ENCODE data around the gene KLF6. TPM values are rescaled to one million over a fixed set of nuclear protein-coding genes. Genes with fewer than 3 reads are reported as not detected.

KLF6 gene
- total RNA-seq, 1 donor from 2014 or later = 142 TPM

GRCh38 chr10:3787816-3788215 lies 2.8 kb upstream of the KLF6 start:
- no peak for DNase-seq (ENCODE audit: low read depth, low spot score)

GRCh38 chr10:3787016-3787400 lies 2.0 kb upstream of the KLF6 start:
- no peak for DNase-seq (ENCODE audit: low read depth, low spot score)

- no peak for DNase-seq (ENCODE audit: low read depth, low spot score)
Measured at GRCh38 chr10:3786295-3787015, 1.4 kb upstream of the KLF6 start.

GRCh38 chr10:3785851-3786271 lies 852 bp upstream of the KLF6 start:
- DNase-seq (ENCODE audit: low read depth, low spot score) = no peak

DNA sequence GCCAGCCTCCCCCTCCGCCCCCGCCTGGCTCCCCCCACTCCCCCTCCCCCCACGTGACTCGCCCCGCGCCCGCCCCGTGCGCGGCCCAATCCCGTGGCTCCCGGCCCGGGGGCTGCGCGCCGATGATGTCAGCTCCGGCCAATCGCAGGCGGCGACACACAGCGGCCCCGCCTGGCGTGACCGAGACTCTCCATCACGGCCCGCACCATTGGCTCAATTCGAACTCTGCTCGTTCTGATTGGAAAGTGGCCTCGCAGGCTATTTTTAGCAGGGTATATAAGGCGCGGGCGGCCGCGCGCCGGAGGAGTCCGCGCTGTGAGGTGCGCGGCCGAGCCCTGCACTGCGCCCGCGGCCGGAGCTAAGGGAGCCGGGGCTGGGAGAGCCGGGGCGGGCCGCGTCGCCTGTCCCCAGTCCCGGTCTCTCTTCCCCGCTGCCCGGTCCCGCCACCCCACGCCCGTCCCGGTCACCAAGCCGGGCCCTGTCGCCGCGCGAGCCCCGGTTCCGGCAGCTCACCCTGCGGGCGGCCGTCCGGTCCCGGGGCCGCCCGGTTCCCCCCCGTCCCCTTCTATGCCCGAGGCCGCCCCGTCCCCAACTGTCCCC lies 342 bp upstream of the KLF6 start:
- DNase-seq (ENCODE audit: low read depth, low spot score) = peak; percentile 87

- DNase-seq (ENCODE audit: low read depth, low spot score) = no peak
Measured at GRCh38 chr10:3783682-3784432, 1.2 kb downstream of the KLF6 start.

- DNase-seq (ENCODE audit: low read depth, low spot score) = no peak
Measured at GRCh38 chr10:3783316-3783681, 1.7 kb downstream of the KLF6 start.

DNA sequence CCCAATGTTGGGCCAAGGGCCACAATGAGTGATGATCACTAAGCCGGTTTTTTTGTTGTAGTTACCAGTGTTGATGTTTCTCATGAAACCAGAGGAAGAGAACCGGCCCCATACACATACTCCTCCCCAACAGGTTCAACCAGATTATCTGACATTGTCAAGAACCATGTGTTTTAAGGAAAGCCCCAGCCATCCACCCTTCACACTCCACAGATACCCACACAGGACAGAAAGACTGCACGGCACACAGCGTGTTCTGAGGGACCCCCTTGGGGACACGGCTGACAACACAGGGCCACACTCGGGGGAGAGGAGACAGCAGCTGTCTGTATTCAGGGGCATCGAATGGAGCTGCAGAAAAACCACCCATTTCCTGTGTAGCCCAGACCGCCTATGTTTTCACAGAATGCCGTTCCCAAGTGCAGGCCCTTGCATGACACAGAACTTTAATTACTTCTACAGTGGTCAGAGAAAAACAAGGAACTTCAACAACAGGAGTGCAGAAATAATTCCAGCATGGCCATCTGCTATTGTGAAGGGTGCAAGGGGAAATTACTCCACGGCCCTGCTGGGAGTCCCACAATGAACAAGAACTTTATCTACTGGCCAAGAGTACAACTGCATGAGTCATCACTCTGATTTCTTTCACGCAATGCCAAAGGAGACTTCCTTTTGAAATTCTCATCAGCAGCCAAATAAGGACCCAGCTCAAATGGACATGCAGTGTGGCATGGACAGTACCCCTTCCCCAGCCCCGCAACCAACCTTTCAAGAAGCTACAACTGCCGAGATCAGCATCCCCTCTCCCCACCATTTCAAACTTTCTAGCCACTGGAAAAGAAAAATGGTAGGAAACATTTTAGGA lies 2.3 kb downstream of the KLF6 start:
- DNase-seq (ENCODE audit: low read depth, low spot score) = no peak

DNA sequence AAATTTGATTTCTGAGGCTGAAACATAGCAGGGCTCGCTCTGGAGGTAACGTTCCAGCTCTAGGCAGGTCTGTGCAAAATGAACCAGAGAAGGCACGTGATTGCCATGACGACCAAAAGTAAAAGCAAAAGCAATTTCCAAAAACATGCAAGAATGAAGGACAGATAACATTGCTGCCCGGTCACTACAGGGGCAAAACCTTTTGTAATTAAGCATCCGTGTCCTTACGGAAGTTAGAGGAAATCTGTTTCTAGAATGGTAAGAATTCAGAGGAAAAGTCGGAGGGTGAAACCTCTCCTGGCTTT lies 2.9 kb downstream of the KLF6 start:
- no peak for DNase-seq (ENCODE audit: low read depth, low spot score)

- no peak for DNase-seq (ENCODE audit: low read depth, low spot score)
Measured at GRCh38 chr10:3781468-3782145, 3.4 kb downstream of the KLF6 start.

- DNase-seq (ENCODE audit: low read depth, low spot score) = no peak
Measured at GRCh38 chr10:3780771-3781467, 4.1 kb downstream of the KLF6 start.

- DNase-seq (ENCODE audit: low read depth, low spot score) = no peak
Measured at GRCh38 chr10:3780021-3780770, 4.8 kb downstream of the KLF6 start.

DNA sequence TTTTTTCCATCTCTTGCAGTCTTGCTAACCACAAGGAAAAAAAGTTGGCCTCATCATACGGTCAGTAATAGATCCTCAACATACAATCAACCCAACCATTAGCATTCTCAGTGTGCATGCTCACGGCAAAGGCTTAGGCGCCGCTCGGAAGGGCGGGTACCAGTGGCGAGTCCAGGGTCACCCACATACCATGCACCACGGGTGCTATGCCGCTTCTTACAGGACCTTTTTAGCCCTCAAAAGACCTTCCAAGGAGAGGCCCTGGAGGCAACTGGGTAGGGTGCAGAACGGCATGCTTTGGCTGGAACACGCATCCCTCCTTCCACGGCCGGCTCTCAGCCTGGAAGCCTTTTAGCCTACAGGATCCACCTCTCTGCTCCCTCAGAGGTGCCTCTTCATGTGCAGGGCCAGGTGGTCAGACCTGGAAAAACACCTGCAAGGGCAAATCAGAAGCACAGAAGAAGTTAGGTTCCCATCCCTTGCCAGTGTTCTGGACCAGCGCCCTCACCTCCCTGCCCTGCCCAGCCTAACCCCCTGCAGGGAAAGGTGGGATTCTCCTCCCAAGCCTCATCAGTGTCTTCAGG lies 5.8 kb downstream of the KLF6 start:
- no peak for DNase-seq (ENCODE audit: low read depth, low spot score)

- DNase-seq (ENCODE audit: low read depth, low spot score) = no peak
Measured at GRCh38 chr10:3778692-3779157, 6.3 kb downstream of the KLF6 start.

- no peak for DNase-seq (ENCODE audit: low read depth, low spot score)
Measured at GRCh38 chr10:3777981-3778691, 6.9 kb downstream of the KLF6 start.

- no peak for DNase-seq (ENCODE audit: low read depth, low spot score)
Measured at GRCh38 chr10:3776796-3777571, 8.0 kb downstream of the KLF6 start.

- no peak for DNase-seq (ENCODE audit: low read depth, low spot score)
Measured at GRCh38 chr10:3775696-3776551, 9.1 kb downstream of the KLF6 start.

Data from pulmonary artery endothelial cell (primary cell).